CD4-positive, CD25-positive, alpha-beta regulatory T cell (primary cell): ENCODE data around the gene RRAS. TPM values are rescaled to one million over a fixed set of nuclear protein-coding genes. Genes with fewer than 3 reads are reported as not detected.
A peak's percentile ranks its signal among the peaks of the same experiment; 100 is the strongest.

Experiments used
- ATAC-seq, 2 donors: fragments of 150-1000 bp; cut with Tn5 transposase; one replicate each; pipeline ENCODE4 v1.10.0; 2021; ENCODE audit warnings: low read depth in 2 of 2, moderate number of reproducible peaks in 2 of 2, moderate library complexity in 1 of 2
- DNase-seq, 3 donors: peaks; one replicate each; pipeline versions ENCODE4 v3.0.0 to v3.0.0-alpha.2; 2012 to 2022; ENCODE audit warnings: mixed read lengths in 1 of 3
- H3K27ac ChIP-seq: one replicate; pipeline ENCODE4 v1.7.0; 2013; ENCODE audit warnings: mild to moderate bottlenecking, low read length; ENCODE audit not compliant: insufficient read depth, poor library complexity, severe bottlenecking
- H3K27me3 ChIP-seq: one replicate; pipeline ENCODE4 v1.7.0; 2013; ENCODE audit warnings: low read length; ENCODE audit not compliant: control insufficient read depth, insufficient read depth
- H3K36me3 ChIP-seq: one replicate; pipeline ENCODE4 v1.7.0; 2013; ENCODE audit warnings: mild to moderate bottlenecking, low read length, moderate library complexity; ENCODE audit not compliant: control insufficient read depth, insufficient read depth
- H3K4me1 ChIP-seq: 2 replicates; pipeline ENCODE4 v1.7.0; 2013; ENCODE audit warnings: mild to moderate bottlenecking, low read length; ENCODE audit not compliant: insufficient read depth, control insufficient read depth, poor library complexity, severe bottlenecking
- H3K4me3 ChIP-seq: one replicate; pipeline ENCODE4 v1.7.0; 2013; ENCODE audit warnings: low read depth, mild to moderate bottlenecking, low read length, moderate library complexity
- H3K9me3 ChIP-seq, 2 experiments: 1 replicate in 1 of 2; 2 replicates in 1 of 2; pipeline ENCODE4 v1.7.0; 2013; ENCODE audit warnings: low read length in 2 of 2, mild to moderate bottlenecking in 1 of 2, moderate library complexity in 1 of 2; ENCODE audit not compliant: control insufficient read depth in 2 of 2
- H3K27ac Mint-ChIP-seq, 3 donors: one replicate each; pipeline ENCODE4 v1.8.0; 2020 to 2022; ENCODE audit warnings: mild to moderate bottlenecking in 3 of 3, mixed read lengths in 3 of 3, moderate library complexity in 2 of 3
- H3K27me3 Mint-ChIP-seq: one replicate; pipeline ENCODE4 v1.8.0; 2022; ENCODE audit warnings: mild to moderate bottlenecking, mixed read lengths
- H3K36me3 Mint-ChIP-seq: one replicate; pipeline ENCODE4 v1.8.0; 2020; ENCODE audit warnings: mixed read lengths
- H3K4me1 Mint-ChIP-seq, 4 donors: one replicate each; pipeline ENCODE4 v1.8.0; 2020 to 2022; ENCODE audit warnings: mixed read lengths in 4 of 4, mild to moderate bottlenecking in 1 of 4
- H3K4me3 Mint-ChIP-seq, 4 donors: one replicate each; pipeline ENCODE4 v1.8.0; 2020 to 2022; ENCODE audit warnings: mild to moderate bottlenecking in 4 of 4, mixed read lengths in 4 of 4, moderate library complexity in 3 of 4
- H3K9me3 Mint-ChIP-seq, 7 donors: one replicate each; pipeline ENCODE4 v1.8.0; 2020 to 2022; ENCODE audit warnings: mixed read lengths in 7 of 7, mild to moderate bottlenecking in 3 of 7, moderate library complexity in 2 of 7
- polyA plus RNA-seq, 4 donors: library from polyadenylated mRNA; unstranded; fragments of 300-500 nt; fragmentation: Illumina TruSeq; gene quantifications; one replicate each; pipeline ENCODE4 v1.2.3, GENCODE V29; 2021
- total RNA-seq: library from RNA; stranded (reverse); gene quantifications from one replicate; pipeline ENCODE4 v1.2.3, GENCODE V29; 2022

RRAS gene
- total and polyA plus RNA-seq, 5 donors from 2014 or later = 4.6 to 22.1 (median 19.1) TPM

DNA sequence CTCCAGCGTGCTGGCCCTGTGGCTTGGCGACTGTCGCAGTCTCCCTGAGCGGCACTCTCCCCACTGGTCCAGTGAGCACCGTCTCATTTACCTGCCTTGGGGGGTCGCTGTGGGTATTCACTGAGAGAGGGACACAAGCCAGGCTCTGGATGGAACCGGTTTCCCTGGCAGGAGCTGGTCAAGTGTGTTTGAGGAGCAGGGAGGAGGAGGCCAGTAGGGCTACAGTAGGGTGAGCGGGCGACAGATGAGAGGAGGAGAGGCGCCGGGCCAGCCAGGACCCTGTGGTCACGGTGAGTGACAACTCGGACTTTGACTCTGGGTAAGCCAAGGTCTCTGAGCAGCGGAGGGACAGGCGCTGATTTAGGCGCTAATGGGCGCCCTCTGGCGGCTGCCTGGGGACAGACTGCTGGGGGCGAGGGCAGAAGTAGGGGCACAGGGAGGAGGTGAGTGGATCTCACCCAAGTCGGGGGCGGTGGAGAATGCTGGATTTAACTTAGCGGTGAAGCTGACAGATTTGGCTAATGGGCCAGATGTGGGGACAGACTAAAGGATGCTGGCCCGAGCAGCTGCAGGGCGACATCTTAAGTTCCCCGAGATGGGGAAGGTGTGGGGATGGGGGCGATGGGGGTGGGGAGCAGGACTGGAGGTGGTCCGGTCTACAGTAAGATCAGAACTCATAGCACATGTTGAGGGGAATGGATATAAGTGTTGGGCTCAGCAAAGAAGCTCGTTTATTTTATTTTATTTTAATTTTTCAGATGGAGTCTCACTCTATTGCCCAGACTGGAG lies 32.4 kb upstream of the RRAS start:
- no peaks in the 10 kb centered on the region for H3K36me3 ChIP-seq
- H3K9me3 Mint-ChIP-seq = peaks cover 0 to 1% (median 0%) of the 10 kb centered on the region in 7 donors
- peak overlapping the region in 3 of 4 donors; percentile 50 to 62 (median 61) for H3K4me3 Mint-ChIP-seq
- H3K27me3 Mint-ChIP-seq = peaks cover 9% of the 10 kb centered on the region
- DNase-seq = peak; percentile 63 to 74 (median 69)
- no peak overlapping the region for H3K4me3 ChIP-seq
- no peaks in the 10 kb centered on the region for H3K9me3 ChIP-seq
- peaks cover 18% of the 10 kb centered on the region for H3K4me1 ChIP-seq
- peak overlapping the region in 2 of 3 donors; percentile 36 to 93 for H3K27ac Mint-ChIP-seq
- peaks cover 5 to 29% (median 18%) of the 10 kb centered on the region in 4 donors for H3K4me1 Mint-ChIP-seq
- peaks cover 5% of the 10 kb centered on the region for H3K36me3 Mint-ChIP-seq
- no peak overlapping the region for H3K27ac ChIP-seq
- no peak for ATAC-seq
- no peaks in the 10 kb centered on the region for H3K27me3 ChIP-seq

DNA sequence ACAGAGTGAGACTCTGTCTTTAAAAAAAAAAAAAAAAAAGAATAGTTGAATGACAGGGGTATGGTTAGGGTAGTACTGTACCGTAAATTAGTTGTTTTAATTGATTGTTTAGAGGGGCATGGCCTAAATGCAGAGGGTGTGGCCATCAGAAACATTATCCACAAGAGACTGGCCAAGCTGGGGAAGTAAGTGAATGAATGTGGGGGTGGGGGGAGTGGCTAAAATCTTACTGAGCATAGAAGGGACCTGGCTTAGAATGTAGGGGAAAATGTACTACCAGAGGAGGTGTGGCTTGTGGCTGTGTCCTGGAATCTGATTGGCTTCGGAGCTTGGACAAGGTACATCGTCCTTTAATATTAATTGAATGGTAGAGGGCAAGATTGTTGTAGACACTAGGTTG lies 29.6 kb upstream of the RRAS start:
- H3K27me3 Mint-ChIP-seq = peaks cover 11% of the 10 kb centered on the region
- no peaks in the 10 kb centered on the region for H3K9me3 ChIP-seq
- peaks cover 0 to 1% (median 0%) of the 10 kb centered on the region in 7 donors for H3K9me3 Mint-ChIP-seq
- H3K36me3 Mint-ChIP-seq = peaks cover 5% of the 10 kb centered on the region
- no peak for DNase-seq
- H3K27ac Mint-ChIP-seq = no peak overlapping the region
- H3K4me3 ChIP-seq = no peak overlapping the region
- H3K36me3 ChIP-seq = no peaks in the 10 kb centered on the region
- no peak overlapping the region for H3K27ac ChIP-seq
- no peaks in the 10 kb centered on the region for H3K27me3 ChIP-seq
- H3K4me1 ChIP-seq = peaks cover 23% of the 10 kb centered on the region
- H3K4me3 Mint-ChIP-seq = no peak overlapping the region
- ATAC-seq = no peak
- peaks cover 5 to 38% (median 28%) of the 10 kb centered on the region in 4 donors for H3K4me1 Mint-ChIP-seq

DNA sequence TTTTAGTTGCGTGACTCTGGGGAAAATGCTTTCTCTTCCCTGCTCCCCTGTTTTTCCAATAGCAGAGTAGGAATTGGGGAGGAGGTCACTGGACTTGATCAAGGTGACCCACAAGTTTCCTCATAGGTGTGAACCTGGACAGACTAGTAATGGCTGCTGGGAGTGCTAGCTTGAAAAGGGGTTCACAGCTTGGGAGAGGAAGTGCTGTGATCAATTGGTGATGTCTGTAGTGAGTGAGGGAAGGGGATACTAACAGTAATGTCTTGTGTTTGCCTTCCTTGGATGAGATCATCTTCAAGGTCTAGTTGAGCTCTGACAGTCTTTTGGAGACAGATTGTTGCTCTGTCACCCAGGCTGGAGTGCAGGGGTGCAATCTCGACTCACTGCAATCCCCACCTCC lies 27.5 kb upstream of the RRAS start:
- Mint-ChIP-seq H3K9me3 (no peaks in the 10 kb centered on the region), H3K4me3 (peak overlapping the region; percentile 44 to 98 (median 78)), H3K27me3 (peaks cover 6% of the 10 kb centered on the region), H3K36me3 (peaks cover 10% of the 10 kb centered on the region), H3K4me1 (peaks cover 0 to 52% (median 29%) of the 10 kb centered on the region in 4 donors), H3K27ac (peak overlapping the region in 1 of 3 donors; percentile 98)
- ATAC-seq (no peak), DNase-seq (no peak)
- Histone ChIP-seq H3K36me3 (peaks cover 5% of the 10 kb centered on the region), H3K27ac (no peak overlapping the region), H3K4me1 (peaks cover 39% of the 10 kb centered on the region), H3K4me3 (no peak overlapping the region), H3K9me3 (no peaks in the 10 kb centered on the region), H3K27me3 (no peaks in the 10 kb centered on the region)

DNA sequence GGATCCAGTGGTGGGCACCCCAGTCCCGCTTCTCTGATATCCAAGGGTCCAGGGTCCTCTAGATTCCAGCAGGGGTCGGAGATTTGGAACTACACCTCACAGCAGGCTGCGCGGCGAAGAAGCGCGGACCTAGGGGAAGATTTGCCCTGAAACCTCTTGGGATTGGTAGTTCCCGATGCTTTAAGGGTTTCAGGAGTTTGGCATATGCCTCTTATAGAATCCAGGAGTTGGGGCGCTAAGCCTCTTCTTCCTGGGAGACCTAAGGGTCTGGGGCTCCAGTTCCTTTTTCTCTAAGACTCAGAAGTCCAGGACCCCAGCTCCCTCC lies 26.1 kb upstream of the RRAS start:
- peak in 1 of 2 donors; percentile 1 for ATAC-seq
- no peaks in the 10 kb centered on the region for H3K9me3 Mint-ChIP-seq
- H3K36me3 ChIP-seq = peaks cover 16% of the 10 kb centered on the region
- peak overlapping the region; percentile 93 to 100 (median 98) for H3K4me3 Mint-ChIP-seq
- H3K27me3 ChIP-seq = no peaks in the 10 kb centered on the region
- H3K27ac ChIP-seq = peak overlapping the region; percentile 87
- peak overlapping the region; percentile 56 to 99 (median 98) for H3K27ac Mint-ChIP-seq
- H3K4me1 ChIP-seq = peaks cover 38% of the 10 kb centered on the region
- peaks cover 6% of the 10 kb centered on the region for H3K27me3 Mint-ChIP-seq
- peak overlapping the region; percentile 64 for H3K4me3 ChIP-seq
- no peak for DNase-seq
- no peaks in the 10 kb centered on the region for H3K9me3 ChIP-seq
- H3K36me3 Mint-ChIP-seq = peaks cover 10% of the 10 kb centered on the region
- peaks cover 0 to 54% (median 22%) of the 10 kb centered on the region in 4 donors for H3K4me1 Mint-ChIP-seq

DNA sequence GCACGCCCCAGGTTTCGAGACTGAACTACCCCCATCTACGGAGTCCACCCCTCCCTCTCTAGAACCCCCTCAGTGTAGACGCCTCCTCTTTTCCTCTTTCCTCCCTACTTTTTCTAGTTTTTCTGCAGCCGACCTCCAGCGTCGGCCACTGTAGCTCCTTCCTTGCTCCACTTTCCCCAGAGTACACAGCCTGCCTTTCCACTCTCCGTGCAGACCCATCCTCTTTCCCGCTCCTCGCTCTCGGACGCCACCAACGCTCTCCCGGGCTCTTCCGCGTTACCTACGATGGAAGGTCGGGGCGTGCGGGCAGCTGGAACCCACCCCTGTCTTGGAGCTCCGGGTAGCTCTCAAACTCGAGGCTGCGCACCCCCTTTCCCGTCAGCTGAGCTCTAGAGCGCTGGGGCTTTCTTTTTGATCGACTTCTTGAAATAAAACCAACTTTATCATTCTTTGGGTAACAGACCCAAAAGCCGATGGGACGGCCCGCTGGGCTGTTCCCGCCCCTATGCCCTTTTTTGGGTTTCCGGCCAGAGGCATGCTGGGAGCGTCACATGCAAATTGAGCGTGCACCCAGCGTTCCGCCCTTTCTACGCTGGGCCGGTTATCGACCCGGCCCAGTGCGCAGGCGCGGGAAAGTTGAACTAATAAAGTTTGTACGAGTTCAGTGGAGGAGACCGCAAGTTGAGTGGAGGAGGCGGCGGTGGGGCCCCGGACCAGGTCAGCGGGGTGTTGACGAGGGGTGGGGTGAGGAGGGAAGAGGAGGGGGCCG lies 25.6 kb upstream of the RRAS start, which contains the start of the genes BCL2L12 and IRF3:
TSS of gene BCL2L12 (plus strand) at position 583 of the 769 bp plus-strand sequence. CDS start 760 bp downstream, outside the sequence.
TSS of gene IRF3 (minus strand) at position 507 of the 769 bp plus-strand sequence. CDS start 1,019 bp downstream, outside the sequence.
- Mint-ChIP-seq H3K9me3 (no peaks in the 10 kb centered on the region), H3K27me3 (peaks cover 6% of the 10 kb centered on the region)

DNA sequence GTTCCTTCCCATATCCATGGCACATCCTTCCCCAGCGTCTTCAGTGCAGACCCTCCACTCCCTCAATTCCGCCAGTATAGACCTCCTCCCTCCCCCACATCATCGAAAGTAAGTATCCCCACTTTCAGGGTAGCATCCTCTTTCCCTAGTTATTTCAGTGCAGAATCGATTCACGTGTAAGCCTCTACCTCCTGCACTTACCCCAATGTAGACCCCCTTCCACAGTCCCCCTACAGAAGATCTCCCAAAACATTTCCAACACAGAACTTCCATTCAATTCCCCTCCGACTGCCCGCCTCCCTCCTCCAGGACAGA lies 25.1 kb upstream of the RRAS start:
- H3K9me3 ChIP-seq = no peaks in the 10 kb centered on the region
- Mint-ChIP-seq H3K4me1 (peaks cover 0 to 59% (median 22%) of the 10 kb centered on the region in 4 donors), H3K4me3 (peak overlapping the region; percentile 93 to 100 (median 98)), H3K9me3 (no peaks in the 10 kb centered on the region), H3K36me3 (peaks cover 10% of the 10 kb centered on the region), H3K27me3 (peaks cover 6% of the 10 kb centered on the region), H3K27ac (peak overlapping the region; percentile 97 to 99 (median 98))
- no peaks in the 10 kb centered on the region for H3K27me3 ChIP-seq
- H3K4me1 ChIP-seq = peaks cover 38% of the 10 kb centered on the region
- H3K27ac ChIP-seq = peak overlapping the region; percentile 87
- peak overlapping the region; percentile 98 for H3K4me3 ChIP-seq
- ATAC-seq (no peak), DNase-seq (no peak)
- peaks cover 26% of the 10 kb centered on the region for H3K36me3 ChIP-seq

More for the DNA sequence above, 25.6 kb upstream of the RRAS start, which contains the start of the genes BCL2L12 and IRF3:
- Histone ChIP-seq H3K4me3 (peak within 1 kb of the TSS; percentile 98), H3K9me3 (no peaks in the 10 kb centered on the region), H3K4me1 (peaks cover 38% of the 10 kb centered on the region), H3K27ac (peak within 1 kb of the TSS; percentile 87), H3K36me3 (peaks cover 20% of the 10 kb centered on the region), H3K27me3 (no peaks in the 10 kb centered on the region)
- Mint-ChIP-seq H3K27ac (peak within 1 kb of the TSS; percentile 97 to 99 (median 98)), H3K4me3 (peak within 1 kb of the TSS; percentile 93 to 100 (median 98)), H3K36me3 (peaks cover 10% of the 10 kb centered on the region), H3K4me1 (peaks cover 0 to 54% (median 22%) of the 10 kb centered on the region in 4 donors)
- ATAC-seq = peak; percentile 82 to 86
- DNase-seq = peak; percentile 97 to 99 (median 99)

DNA sequence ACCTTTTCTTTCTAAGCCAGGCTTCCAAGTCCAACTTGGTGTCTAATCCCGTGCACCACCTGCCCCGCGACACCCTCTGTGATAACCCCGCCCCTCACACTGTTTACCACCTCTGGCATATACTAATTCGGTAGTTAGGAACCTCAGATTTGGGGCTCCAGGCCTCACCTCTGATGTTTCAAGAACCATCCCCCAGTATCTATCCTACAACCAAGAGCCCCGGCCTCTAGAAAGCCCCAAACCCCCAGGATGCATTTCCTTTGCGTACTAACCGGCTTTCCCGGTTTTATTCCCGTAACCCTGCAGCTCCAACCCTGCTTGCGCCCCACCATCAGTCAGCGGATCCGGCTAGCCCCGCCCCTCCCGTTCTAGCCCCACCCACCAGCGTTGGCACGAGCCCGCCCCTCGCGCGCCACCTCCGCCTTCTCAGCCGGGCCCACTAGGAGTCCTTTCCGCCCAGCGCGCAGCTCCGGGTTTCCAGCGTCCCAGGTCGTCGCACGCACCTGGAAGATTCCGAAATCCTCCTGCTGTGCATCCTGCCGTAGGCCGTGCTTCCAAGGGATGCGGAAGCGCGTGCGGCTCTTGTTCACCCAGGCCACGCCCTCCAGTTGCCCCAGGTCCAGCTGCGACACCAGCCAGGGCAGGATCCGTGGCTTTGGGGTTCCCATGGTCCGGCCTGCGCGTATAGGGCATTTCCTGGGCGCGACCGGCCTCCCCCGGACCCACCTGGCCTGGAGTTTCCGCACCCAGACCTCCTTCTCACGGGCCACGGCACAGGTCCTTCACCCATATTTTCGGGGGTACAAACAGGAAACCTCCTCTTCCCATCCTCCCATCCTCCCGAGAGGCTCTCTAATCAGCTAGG lies 24.5 kb upstream of the RRAS start:
- H3K27ac Mint-ChIP-seq = peak overlapping the region; percentile 97 to 99 (median 98)
- H3K4me3 ChIP-seq = peak overlapping the region; percentile 98
- peak; percentile 87 to 90 (median 89) for DNase-seq
- peaks cover 0 to 64% (median 21%) of the 10 kb centered on the region in 4 donors for H3K4me1 Mint-ChIP-seq
- no peaks in the 10 kb centered on the region for H3K9me3 Mint-ChIP-seq
- H3K27me3 ChIP-seq = no peaks in the 10 kb centered on the region
- H3K27ac ChIP-seq = peak overlapping the region; percentile 87
- peak; percentile 70 to 73 for ATAC-seq
- H3K4me1 ChIP-seq = peaks cover 38% of the 10 kb centered on the region
- H3K27me3 Mint-ChIP-seq = peaks cover 6% of the 10 kb centered on the region
- H3K9me3 ChIP-seq = no peaks in the 10 kb centered on the region
- peaks cover 6% of the 10 kb centered on the region for H3K36me3 Mint-ChIP-seq
- peak overlapping the region; percentile 93 to 100 (median 98) for H3K4me3 Mint-ChIP-seq
- H3K36me3 ChIP-seq = peaks cover 27% of the 10 kb centered on the region
